K562 (cell line): Measurements from ENCODE around the gene LGALS7.

Experiments used
- HDGF ChIP-seq: fragments of 450-650 bp; IDR thresholded peaks from 2 replicates; pipeline ENCODE4 v1.6.1; 2016
- MEF2A ChIP-seq: IDR thresholded peaks from 2 replicates; pipeline ENCODE4 v1.6.1; 2011; ENCODE audit warnings: low read depth, mild to moderate bottlenecking, low read length, moderate library complexity; ENCODE audit not compliant: control insufficient read depth
- NFIC ChIP-seq: fragments of 450-650 bp; IDR thresholded peaks from 2 replicates; pipeline ENCODE4 v1.6.1; 2017; ENCODE audit warnings: mild to moderate bottlenecking, inconsistent platforms
- POLR2A ChIP-seq: fragments of 450-650 bp; conservative IDR thresholded peaks from 2 replicates; pipeline ENCODE4 v1.6.1; 2016
- ZHX1 ChIP-seq: fragments of 150-350 bp; conservative IDR thresholded peaks from 2 replicates; pipeline ENCODE4 v1.6.1; 2014; ENCODE audit warnings: low read length
- ZNF274 ChIP-seq: IDR thresholded peaks from 2 replicates; pipeline ENCODE4 v1.6.1; 2011; ENCODE audit warnings: low read depth, mild to moderate bottlenecking, low read length, moderate library complexity, borderline replicate concordance
- TF ChIP-seq, protein P1 (sequence below): sonication (generic); formaldehyde crosslinking; IDR thresholded peaks from 2 replicates; pipeline ENCODE4 v1.8.1; 2022; ENCODE audit warnings: missing genetic modification reagents

DNA sequence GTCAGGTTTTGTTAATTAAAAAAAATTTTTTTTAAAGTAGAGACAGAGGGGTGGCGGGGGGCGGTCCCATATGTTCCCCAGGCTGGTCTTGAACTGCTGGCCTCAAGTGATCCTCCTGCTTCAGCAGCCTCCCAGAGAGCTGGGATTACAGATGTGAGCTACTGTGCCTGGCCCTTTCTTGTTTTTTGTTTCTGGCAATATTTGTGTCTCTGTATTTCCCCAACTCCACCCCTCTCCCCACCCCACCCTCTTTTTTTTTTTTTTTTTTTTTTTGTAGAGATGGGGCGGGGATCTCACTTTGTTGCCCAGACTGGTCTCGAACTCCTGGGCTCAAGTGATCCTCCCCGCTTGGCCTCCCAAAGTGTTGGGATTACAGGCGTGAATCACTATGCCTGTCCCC, 28.4 kb downstream of the LGALS7 start:
- no peak for TF ChIP-seq MEF2A
- TF ChIP-seq POLR2A, result no peak
- TF ChIP-seq ZHX1, result no peak
- TF ChIP-seq, protein P1, sequence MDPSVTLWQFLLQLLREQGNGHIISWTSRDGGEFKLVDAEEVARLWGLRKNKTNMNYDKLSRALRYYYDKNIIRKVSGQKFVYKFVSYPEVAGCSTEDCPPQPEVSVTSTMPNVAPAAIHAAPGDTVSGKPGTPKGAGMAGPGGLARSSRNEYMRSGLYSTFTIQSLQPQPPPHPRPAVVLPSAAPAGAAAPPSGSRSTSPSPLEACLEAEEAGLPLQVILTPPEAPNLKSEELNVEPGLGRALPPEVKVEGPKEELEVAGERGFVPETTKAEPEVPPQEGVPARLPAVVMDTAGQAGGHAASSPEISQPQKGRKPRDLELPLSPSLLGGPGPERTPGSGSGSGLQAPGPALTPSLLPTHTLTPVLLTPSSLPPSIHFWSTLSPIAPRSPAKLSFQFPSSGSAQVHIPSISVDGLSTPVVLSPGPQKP, result no peak
- TF ChIP-seq NFIC, result no peak
- TF ChIP-seq ZNF274, result no peak
- no peak for TF ChIP-seq HDGF
